OCI-LY1 (cell line): ENCODE data around the gene MFSD12.

Source experiments
- H2AFZ ChIP-seq: fragments of 200-600 bp; sonication (generic), shearing (Covaris generic); 2 replicates; pipeline ENCODE4 v1.6.0; 2014; ENCODE audit warnings: antibody characterized with exemption, mild to moderate bottlenecking, low read length
- H3F3A ChIP-seq: fragments of 200-600 bp; sonication (generic), shearing (Covaris generic); 2 replicates; pipeline ENCODE4 v1.6.0; 2014; ENCODE audit warnings: mild to moderate bottlenecking, antibody characterized with exemption, low read length, moderate library complexity; ENCODE audit not compliant: insufficient read depth
- H3K27ac ChIP-seq: fragments of 200-600 bp; sonication (generic); 2 replicates; pipeline ENCODE4 v1.5.1; 2014; ENCODE audit warnings: low read length, mixed run types, mild to moderate bottlenecking, low read depth; ENCODE audit not compliant: poor library complexity, severe bottlenecking
- H3K27me3 ChIP-seq: fragments of 200-600 bp; sonication (generic); 2 replicates; pipeline ENCODE4 v1.6.0; 2014; ENCODE audit warnings: antibody characterized with exemption, mild to moderate bottlenecking, low read length, moderate library complexity; ENCODE audit not compliant: insufficient read depth
- H3K36me3 ChIP-seq: fragments of 200-600 bp; sonication (generic); 2 replicates; pipeline ENCODE4 v1.6.1; 2014; ENCODE audit warnings: mild to moderate bottlenecking, antibody characterized with exemption, low read length, moderate library complexity, mixed read lengths; ENCODE audit not compliant: insufficient read depth
- H3K4me1 ChIP-seq: fragments of 200-600 bp; sonication (generic); 2 replicates; pipeline ENCODE4 v1.5.1; 2014; ENCODE audit warnings: mild to moderate bottlenecking, low read length, moderate library complexity; ENCODE audit not compliant: insufficient read depth, severe bottlenecking
- H3K4me2 ChIP-seq: fragments of 200-600 bp; sonication (generic), shearing (Covaris generic); 2 replicates; pipeline ENCODE4 v1.6.1; 2014; ENCODE audit warnings: low read length
- H3K4me3 ChIP-seq: fragments of 200-600 bp; sonication (generic); 2 replicates; pipeline ENCODE4 v1.5.1; 2014; ENCODE audit warnings: low read length, low read depth, mild to moderate bottlenecking, mixed read lengths; ENCODE audit not compliant: poor library complexity, severe bottlenecking
- H3K79me2 ChIP-seq: fragments of 200-600 bp; shearing (Covaris generic); 2 replicates; pipeline ENCODE4 v1.6.1; 2016; ENCODE audit warnings: mixed run types, low read length, mixed read lengths; ENCODE audit not compliant: insufficient read depth
- H3K9ac ChIP-seq: fragments of 200-600 bp; sonication (generic), shearing (Covaris generic); 2 replicates; pipeline ENCODE4 v1.6.1; 2014; ENCODE audit warnings: mild to moderate bottlenecking, low read length, mixed read lengths
- H3K9me2 ChIP-seq: fragments of 200-600 bp; sonication (generic), shearing (Covaris generic); 2 replicates; pipeline ENCODE4 v1.6.1; 2014; ENCODE audit warnings: low read depth, mild to moderate bottlenecking, low read length, mixed read lengths
- H3K9me3 ChIP-seq: fragments of 200-600 bp; shearing (Covaris generic); 2 replicates; pipeline ENCODE4 v1.6.1; 2014; ENCODE audit warnings: low read length, mixed read lengths
- H4K20me1 ChIP-seq: fragments of 200-600 bp; sonication (generic), shearing (Covaris generic); 2 replicates; pipeline ENCODE4 v1.6.0; 2016; ENCODE audit warnings: mild to moderate bottlenecking, low read length; ENCODE audit not compliant: insufficient read depth
- EZH2 ChIP-seq: fragments of 200-600 bp; sonication (generic), shearing (Covaris generic); IDR thresholded peaks from 2 replicates; pipeline ENCODE4 v1.8.0; 2017; ENCODE audit warnings: borderline replicate concordance, mixed run types, mild to moderate bottlenecking, antibody characterized with exemption, low read length, moderate library complexity, mixed read lengths
- TF ChIP-seq, protein P1 (sequence below): fragments of 200-600 bp; sonication (generic), shearing (Covaris generic); IDR thresholded peaks from 2 replicates; pipeline ENCODE4 v1.5.1; 2017; ENCODE audit warnings: mild to moderate bottlenecking, antibody characterized with exemption, low read length, moderate library complexity, mixed read lengths

Gene MFSD12

DNA sequence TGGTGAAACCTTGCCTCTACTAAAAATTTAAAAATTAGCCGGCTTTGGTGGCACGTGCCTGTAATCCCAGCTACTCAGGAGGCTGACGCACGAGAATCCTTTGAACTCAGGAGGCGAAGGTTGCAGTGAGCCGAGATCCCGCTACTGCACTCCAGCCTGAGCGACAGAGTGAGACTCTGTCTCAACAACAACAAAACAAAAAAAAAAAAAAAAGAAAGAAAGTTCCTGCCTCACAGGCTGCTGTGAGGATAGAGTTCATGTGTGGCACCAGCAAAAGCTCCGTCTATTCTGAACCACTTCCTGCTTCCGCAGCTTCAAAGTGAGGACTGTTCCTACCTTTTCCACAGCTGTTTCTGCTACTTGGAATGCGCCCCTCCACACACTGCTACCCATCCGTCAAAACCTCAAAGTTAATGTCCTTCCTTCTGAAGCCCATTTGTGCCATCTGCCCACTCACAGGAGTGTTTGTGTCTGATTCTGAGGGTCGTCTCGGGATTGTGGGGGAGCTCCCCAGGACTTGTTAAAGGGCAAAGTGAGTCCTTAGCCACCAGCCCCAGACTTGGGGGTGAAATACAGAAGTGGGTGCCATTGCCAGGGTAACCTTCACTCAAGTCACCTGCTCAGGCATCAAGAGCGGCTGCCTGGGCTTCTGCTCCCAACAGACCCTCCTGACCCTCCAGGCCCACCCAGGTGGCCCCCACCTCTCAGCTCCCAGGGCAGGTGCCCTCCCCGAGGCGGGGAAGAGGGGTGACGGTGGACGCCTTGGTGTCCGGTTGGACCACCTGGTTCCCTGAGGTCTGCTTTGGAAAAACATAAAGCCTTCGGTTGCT is 2.9 kb downstream of the MFSD12 start:
- Histone ChIP-seq H3K9me2 (no peaks in the 10 kb centered on the region), H3K27ac (peak overlapping the region; percentile 66), H3K4me1 (peaks cover 43% of the 10 kb centered on the region), H3K27me3 (no peaks in the 10 kb centered on the region), H3K9me3 (no peaks in the 10 kb centered on the region), H3K9ac (peak overlapping the region; percentile 16; the same call in 1 of the 2 replicates), H3K4me3 (peak overlapping the region; percentile 23), H3K4me2 (peak overlapping the region; percentile 52), H4K20me1 (no peaks in the 10 kb centered on the region), H2AFZ (no peak overlapping the region), H3F3A (no peaks in the 10 kb centered on the region), H3K79me2 (no peaks in the 10 kb centered on the region), H3K36me3 (peaks cover 9% of the 10 kb centered on the region; the same call in 1 of the 2 replicates)
- TF ChIP-seq, protein P1, sequence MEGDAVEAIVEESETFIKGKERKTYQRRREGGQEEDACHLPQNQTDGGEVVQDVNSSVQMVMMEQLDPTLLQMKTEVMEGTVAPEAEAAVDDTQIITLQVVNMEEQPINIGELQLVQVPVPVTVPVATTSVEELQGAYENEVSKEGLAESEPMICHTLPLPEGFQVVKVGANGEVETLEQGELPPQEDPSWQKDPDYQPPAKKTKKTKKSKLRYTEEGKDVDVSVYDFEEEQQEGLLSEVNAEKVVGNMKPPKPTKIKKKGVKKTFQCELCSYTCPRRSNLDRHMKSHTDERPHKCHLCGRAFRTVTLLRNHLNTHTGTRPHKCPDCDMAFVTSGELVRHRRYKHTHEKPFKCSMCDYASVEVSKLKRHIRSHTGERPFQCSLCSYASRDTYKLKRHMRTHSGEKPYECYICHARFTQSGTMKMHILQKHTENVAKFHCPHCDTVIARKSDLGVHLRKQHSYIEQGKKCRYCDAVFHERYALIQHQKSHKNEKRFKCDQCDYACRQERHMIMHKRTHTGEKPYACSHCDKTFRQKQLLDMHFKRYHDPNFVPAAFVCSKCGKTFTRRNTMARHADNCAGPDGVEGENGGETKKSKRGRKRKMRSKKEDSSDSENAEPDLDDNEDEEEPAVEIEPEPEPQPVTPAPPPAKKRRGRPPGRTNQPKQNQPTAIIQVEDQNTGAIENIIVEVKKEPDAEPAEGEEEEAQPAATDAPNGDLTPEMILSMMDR, result no peak
- TF ChIP-seq EZH2, result no peak

DNA sequence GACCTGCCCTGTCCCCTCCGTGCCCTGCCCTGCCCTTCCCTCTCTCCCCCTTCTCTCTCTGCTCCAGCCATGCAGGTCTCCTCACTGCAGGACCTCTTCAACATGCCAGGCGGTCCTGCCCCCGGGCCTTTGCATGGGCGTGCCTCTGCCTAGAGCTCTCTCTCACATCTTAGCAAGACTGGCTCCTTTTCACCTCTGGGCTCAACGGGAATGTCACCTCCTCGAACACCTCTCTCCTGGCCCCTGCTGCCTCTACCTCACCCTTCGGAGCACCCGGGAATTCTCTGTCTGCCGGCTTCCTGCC is 5.6 kb downstream of the MFSD12 start:
- no peak overlapping the region for H3K4me2 ChIP-seq
- H3K9me2 ChIP-seq, result no peaks in the 10 kb centered on the region

DNA sequence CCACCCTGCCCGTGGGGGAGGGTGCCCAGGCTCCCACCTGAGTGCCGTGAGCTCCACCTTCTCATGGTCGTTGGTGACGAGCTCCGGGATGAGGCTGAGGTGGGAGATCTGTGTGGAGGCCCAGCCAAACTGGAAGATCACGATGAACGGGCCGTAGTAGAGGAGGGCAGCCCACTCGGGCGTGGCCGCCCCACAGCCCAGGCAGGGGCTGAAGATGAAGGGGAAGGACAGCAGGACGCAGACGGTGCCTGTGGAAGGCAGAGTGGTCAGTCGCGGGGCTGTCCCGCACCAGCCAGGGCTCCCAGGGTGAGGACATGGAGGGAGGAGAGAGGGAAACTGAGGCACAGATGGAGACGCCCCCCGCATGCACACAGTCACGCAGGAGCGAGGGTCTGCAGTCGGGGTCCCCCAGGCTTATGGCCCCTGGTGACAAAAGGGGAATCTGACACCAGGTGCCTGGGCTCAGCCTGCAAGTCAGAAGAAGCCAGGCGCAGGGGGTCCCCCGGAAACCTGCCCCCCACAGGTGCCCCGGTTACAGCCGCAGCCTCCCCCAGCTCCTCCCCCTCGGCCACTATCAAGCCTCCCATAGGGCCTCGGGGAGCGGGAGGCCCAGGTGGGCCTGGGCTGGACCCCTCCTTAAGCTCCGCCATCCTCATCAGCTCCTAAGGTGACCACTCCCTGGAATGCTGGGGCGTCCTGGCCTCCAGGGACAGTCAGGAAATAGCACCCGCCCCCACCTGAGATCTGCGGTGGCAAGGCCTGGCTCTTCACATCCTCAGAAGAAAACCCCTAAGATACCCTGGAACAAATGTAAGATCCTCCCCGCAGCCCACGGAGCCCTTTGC is 6.2 kb downstream of the MFSD12 start:
- no peaks in the 10 kb centered on the region for H3K9me3 ChIP-seq
- H3K27ac ChIP-seq, result no peak overlapping the region
- no peak overlapping the region for H3K4me2 ChIP-seq
- H3K36me3 ChIP-seq, result peaks cover 28% of the 10 kb centered on the region
- H3F3A ChIP-seq, result no peaks in the 10 kb centered on the region
- no peak overlapping the region for H3K4me3 ChIP-seq
- TF ChIP-seq EZH2, result no peak
- TF ChIP-seq, protein P1, result no peak
- H3K79me2 ChIP-seq, result no peaks in the 10 kb centered on the region
- H4K20me1 ChIP-seq, result no peaks in the 10 kb centered on the region
- no peak overlapping the region for H2AFZ ChIP-seq
- no peaks in the 10 kb centered on the region for H3K9me2 ChIP-seq
- H3K9ac ChIP-seq, result no peak overlapping the region
- H3K27me3 ChIP-seq, result no peaks in the 10 kb centered on the region
- peaks cover 30% of the 10 kb centered on the region for H3K4me1 ChIP-seq

More for the DNA sequence above, 5.6 kb downstream of the MFSD12 start:
- H2AFZ ChIP-seq, result no peak overlapping the region
- H3K9ac ChIP-seq, result no peak overlapping the region
- no peaks in the 10 kb centered on the region for H4K20me1 ChIP-seq
- peaks cover 28% of the 10 kb centered on the region for H3K36me3 ChIP-seq
- peaks cover 35% of the 10 kb centered on the region for H3K4me1 ChIP-seq
- no peak for TF ChIP-seq EZH2
- TF ChIP-seq, protein P1, result no peak
- H3K9me3 ChIP-seq, result no peaks in the 10 kb centered on the region
- no peak overlapping the region for H3K27ac ChIP-seq
- H3F3A ChIP-seq, result no peaks in the 10 kb centered on the region
- H3K79me2 ChIP-seq, result no peaks in the 10 kb centered on the region
- H3K27me3 ChIP-seq, result no peaks in the 10 kb centered on the region
- no peak overlapping the region for H3K4me3 ChIP-seq
